NCI-H774 (cell line): Measurements from ENCODE around the gene PON2.
"Not testable (repeated sequence)": the region's sequence is repeated elsewhere in the genome, so short reads cannot be mapped to it uniquely, and the experiment has no call there.

Experiments
- DNase-seq: peaks from one replicate; lab custom pipeline; 2025; lab: John Stamatoyannopoulos, UW

PON2 gene

GRCh38 chr7:95405208-95405607, 29.6 kb downstream of the PON2 start:
- DNase-seq, result no peak

- DNase-seq, result no peak
Observed at GRCh38 chr7:95404316-95404865, 30.4 kb downstream of the PON2 start.

- DNase-seq, result no peak
Observed at GRCh38 chr7:95398155-95398940, 36.5 kb downstream of the PON2 start.

GRCh38 chr7:95397381-95397780, 37.4 kb downstream of the PON2 start:
- no peak for DNase-seq

- peak; percentile 57 for DNase-seq
Observed at GRCh38 chr7:95396136-95397032, 38.4 kb downstream of the PON2 start, which contains the start of gene PON3. TSS of gene PON3 (minus strand) at chr7:95396375. CDS start at chr7:95396350, 25 bp downstream.

GRCh38 chr7:95395755-95396135, 39.1 kb downstream of the PON2 start:
- DNase-seq, result no peak

GRCh38 chr7:95394370-95394769, 40.5 kb downstream of the PON2 start:
- DNase-seq, result no peak

GRCh38 chr7:95391761-95392160, 43.1 kb downstream of the PON2 start:
- DNase-seq, result no peak

GRCh38 chr7:95389516-95389915, 45.3 kb downstream of the PON2 start:
- DNase-seq, result no peak

- DNase-seq, result not testable (repeated sequence)
Observed at GRCh38 chr7:95379457-95379856, 55.4 kb downstream of the PON2 start.

- no peak for DNase-seq
Observed at GRCh38 chr7:95376632-95377400, 58.0 kb downstream of the PON2 start.

- no peak for DNase-seq
Observed at GRCh38 chr7:95375591-95376257, 59.1 kb downstream of the PON2 start.

- no peak for DNase-seq
Observed at GRCh38 chr7:95373323-95373722, 61.5 kb downstream of the PON2 start.

GRCh38 chr7:95368235-95368634, 66.6 kb downstream of the PON2 start:
- no peak for DNase-seq

- peak; percentile 55 for DNase-seq
Observed at GRCh38 chr7:95367606-95368005, 67.2 kb downstream of the PON2 start.

GRCh38 chr7:95365151-95365550, 69.7 kb downstream of the PON2 start:
- DNase-seq, result no peak

GRCh38 chr7:95357623-95358022, 77.2 kb downstream of the PON2 start:
- no peak for DNase-seq
